COR-L47 (cell line): ENCODE data around the gene MFRP.
A peak's percentile ranks its signal among the peaks of the same experiment; 100 is the strongest.

ENCODE experiments used
- DNase-seq: peaks from one replicate; lab custom pipeline; 2025; lab: John Stamatoyannopoulos, UW

MFRP gene

GRCh38 chr11:119338318-119338890, 8.1 kb downstream of the MFRP start:
- DNase-seq, result peak; percentile 19

GRCh38 chr11:119337581-119338317, 8.8 kb downstream of the MFRP start:
- DNase-seq, result no peak

DNA sequence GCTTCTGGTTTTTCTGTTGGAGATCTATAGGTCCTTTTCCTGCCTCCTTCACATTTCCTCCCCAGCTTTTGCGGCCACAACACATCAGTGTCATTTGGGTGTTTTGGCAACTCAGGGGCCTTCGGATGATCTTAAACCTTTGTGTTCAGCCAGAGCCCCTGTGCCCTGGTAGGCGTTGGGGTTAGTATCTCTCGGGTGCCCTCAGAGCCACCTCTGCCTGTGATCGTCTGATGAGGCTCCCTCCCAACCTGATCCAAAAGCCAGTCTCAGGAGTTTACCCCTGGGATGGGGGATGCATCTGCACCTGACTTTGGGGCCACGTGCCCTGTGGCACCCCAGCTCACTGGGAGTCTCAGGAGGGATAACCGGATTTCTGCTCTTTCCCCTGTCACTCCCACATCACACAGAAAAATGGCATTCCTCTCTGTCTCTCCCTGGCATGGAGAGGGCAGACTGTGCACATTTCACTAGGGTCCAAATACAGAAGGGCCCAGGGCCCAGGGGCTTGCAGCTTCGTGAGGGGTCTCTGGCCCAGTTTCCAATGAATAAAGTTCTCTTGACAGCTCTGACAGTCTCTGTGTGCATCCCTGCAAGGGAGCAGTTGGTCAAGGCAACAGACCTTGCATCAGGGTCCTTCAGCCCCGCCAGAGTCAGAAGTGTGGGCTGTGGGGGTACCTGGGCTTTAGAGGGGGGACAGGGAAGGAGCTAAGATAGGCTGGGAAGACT, 9.6 kb downstream of the MFRP start:
- no peak for DNase-seq

DNA sequence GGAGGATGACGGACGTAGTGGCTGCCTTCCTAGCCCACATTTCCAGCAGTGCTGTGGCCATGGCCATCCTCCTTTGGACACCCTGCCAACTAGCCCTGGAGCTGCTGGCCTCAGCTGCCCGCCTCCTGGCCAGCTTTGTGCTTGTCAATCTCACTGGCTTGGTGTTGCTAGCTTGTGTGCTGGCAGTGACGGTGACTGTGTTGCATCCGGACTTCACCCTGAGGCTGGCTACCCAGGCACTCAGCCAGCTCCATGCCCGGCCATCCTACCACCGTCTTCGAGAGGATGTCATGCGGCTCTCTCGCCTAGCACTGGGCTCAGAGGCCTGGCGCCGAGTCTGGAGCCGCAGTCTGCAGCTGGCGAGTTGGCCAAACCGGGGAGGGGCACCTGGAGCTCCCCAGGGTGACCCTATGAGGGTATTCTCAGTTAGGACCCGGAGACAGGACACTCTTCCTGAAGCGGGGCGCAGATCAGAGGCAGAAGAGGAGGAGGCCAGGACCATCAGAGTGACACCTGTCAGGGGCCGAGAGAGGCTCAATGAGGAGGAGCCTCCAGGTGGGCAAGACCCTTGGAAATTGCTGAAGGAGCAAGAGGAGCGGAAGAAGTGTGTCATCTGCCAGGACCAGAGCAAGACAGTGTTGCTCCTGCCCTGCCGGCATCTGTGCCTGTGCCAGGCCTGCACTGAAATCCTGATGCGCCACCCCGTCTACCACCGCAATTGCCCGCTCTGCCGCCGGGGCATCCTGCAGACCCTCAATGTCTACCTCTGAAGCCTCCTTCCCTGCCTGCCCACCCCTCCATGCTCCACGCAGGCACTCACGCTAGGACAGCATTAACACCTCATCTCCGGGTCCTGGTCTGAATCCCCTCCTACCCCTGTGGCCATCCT, 10.6 kb downstream of the MFRP start:
- no peak for DNase-seq

GRCh38 chr11:119335091-119335654, 11.3 kb downstream of the MFRP start:
- no peak for DNase-seq

DNA sequence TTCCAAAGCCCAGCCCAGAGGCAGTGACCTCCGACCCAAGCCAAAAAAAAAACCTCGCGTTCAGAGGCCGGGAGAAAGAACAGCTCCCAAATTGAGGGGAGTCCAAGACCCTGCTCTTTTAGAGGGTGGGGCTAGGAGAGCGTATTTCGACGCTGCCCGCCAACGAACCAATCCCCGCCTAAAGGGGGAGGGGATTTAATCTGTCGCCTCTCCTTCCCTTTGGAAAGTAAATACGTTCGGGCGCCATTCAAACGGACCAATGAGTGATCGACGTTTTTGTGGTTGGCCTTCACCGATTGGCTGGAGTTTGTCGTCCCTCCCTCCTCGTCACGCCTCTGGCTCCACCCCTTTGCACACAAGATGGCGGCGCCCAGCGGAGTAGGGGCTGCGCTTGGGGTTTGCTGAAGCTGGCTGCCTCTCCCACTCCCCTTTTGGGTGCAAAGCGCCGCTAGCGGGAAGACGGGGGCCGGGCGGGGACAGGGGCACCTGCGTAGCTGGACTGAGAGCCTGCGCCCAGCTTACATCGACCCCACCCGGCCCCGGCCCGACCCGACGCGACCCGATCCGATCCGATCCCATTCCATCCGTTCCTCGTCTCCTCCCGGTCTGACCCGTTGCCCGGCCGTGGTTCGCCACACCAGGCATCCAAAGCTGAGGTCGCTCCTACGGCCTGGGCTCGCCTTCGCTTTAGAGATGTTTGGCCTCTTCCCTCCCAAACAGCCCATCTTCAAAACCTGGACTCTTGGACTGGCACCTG, 12.2 kb downstream of the MFRP start, which contains the start of gene RNF26:
RNF26 (plus strand) TSS at position 354 of the 757 bp plus-strand sequence. CDS start 596 bp downstream, outside the sequence.
- DNase-seq, result peak; percentile 98

DNA sequence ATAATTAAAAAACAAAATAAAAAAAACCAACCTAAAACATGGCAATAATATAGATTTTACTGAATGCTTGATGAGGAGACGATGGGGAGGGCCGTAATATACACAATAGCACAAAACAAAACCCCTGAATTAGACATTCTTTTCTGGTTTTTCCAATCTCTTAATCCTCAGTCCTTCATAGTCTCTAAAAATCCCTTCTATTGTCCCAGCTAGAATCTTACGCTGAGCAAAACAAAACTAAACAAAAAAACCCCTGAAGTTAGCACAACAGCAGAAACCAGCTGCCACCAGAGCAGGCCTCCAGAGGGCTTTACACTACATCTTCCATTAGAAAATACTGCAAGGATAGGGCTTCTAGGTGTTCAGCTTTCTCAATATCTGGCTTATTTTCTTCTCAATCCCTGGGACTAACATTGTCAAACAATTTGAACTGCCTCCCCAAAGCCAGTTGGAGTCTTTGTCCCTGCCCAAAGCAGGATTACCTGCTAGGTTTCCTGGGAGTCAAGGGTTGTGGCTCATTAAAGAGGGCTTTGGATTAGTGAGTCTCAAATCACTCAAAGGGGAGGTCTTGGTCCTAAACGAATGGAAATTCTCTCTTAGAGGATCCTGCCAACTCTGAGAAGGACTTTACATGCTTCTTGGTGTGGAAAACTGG, 14.3 kb downstream of the MFRP start:
- DNase-seq, result no peak

- no peak for DNase-seq
Observed at GRCh38 chr11:119330237-119330636, 16.3 kb downstream of the MFRP start.

- no peak for DNase-seq
Observed at GRCh38 chr11:119329320-119329719, 17.2 kb downstream of the MFRP start.

- DNase-seq, result no peak
Observed at GRCh38 chr11:119324189-119324588, 22.3 kb downstream of the MFRP start.

- peak; percentile 68 for DNase-seq
Observed at GRCh38 chr11:119323532-119324033, 22.9 kb downstream of the MFRP start.

DNA sequence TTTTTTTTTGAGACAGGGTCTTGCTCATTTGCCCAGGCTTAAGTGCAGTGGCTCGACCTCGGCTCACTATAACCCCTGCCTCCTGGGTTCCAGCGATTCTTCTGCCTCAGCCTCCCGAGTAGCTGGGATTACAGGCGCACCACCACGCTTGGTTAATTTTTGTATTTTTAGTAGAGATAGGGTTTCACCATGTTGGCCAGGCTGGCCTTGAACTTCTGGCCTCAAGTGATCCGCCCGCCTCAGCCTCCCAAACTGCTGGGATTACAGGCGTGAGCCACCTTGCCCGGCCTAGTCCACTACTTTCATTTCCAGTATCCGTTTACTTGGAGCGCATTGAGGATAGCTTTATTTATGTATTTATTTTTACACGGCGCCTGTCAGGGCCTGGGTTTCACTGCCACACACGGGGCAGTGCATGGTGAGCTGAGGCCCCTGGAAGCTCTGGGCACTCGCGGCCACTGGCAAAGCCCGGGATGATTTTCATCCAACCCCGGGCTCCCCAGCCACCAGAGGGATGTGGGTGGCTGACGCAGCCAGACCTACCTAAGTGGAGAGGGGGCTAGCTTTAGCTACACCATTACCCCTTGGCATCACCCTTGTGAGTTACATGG, 23.5 kb downstream of the MFRP start:
- no peak for DNase-seq

DNA sequence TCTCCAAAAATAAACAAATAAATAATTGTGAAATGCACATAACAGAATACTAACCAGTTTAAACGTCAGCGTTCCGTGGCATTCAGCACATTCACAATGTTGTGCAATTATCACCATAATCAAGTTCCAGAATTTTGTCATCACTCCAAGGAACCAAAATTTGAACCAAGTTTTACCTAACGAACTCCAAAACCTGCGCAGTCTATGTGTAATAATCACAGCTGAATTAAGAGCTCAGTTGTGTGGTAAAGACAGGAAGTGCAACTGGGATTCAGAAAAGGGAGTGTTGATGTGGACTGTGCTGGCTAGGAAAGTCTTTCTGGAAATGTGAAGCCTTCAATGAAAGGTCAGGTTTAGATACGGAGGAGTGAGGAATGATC, 24.2 kb downstream of the MFRP start:
- DNase-seq, result no peak

GRCh38 chr11:119320776-119321524, 25.6 kb downstream of the MFRP start:
- DNase-seq, result no peak

DNA sequence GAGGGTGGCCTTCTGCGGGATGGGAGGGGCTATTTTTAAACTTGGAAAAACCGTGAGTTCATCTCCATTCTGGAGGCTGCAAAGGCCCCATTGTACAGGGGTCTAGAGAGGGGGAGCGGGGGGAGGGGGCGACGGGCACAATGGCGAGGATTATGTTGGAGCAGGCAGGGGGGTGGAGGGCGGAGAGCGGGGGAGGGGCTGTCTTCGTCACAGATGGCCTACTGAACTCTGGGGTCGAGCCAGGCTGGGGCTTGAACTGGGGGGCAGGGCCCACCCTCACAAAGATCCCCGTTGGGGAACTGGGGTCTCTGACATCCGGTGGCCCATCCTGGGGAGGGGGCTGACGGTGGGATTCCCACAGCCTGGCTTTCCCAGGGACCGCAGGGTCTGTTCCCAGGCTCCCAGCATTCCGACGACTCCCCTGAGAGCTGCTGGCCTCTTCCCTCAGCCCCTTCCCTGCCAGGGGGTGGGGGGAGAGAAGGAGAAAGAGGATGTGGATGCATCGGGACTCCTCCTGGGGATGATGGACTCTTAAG, 26.2 kb downstream of the MFRP start:
- DNase-seq, result no peak

DNA sequence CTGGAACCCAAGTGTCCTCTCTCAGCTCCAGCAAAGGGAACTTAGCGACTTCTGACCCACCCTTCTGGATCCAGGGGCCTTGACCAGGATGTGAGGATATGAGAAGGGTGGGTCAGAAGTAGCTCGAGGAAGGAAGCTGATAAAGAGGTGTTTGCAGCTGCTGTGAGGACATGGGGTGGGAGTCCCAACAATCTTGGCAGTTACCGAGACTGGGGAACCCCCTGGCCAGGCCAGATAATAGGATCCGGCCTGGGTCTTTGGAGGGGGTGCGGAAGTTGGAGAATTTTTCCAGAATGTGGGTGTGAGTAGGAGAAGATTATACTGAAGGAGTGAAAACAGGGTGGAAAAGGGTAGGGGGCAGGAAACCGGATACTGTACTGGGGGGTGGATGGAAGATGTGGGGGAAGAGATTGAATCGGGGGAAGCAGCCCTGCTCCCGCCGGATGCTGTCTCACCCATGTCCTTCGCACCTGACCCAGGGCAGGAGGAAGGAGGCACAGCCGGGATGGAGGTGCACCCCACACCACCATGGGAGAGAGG, 26.7 kb downstream of the MFRP start:
- no peak for DNase-seq

GRCh38 chr11:119319136-119319699, 27.3 kb downstream of the MFRP start:
- DNase-seq, result no peak
